Loucy (cell line): ENCODE measurements around the gene SCGB1D2.

Experiments used
- H2AFZ ChIP-seq: fragments of 200-600 bp; sonication (generic); 2 replicates; pipeline ENCODE4 v1.6.0; 2016; ENCODE audit warnings: antibody characterized with exemption, mild to moderate bottlenecking, low read length, moderate library complexity
- H3F3A ChIP-seq: fragments of 200-600 bp; 2 replicates; pipeline ENCODE4 v1.6.0; 2016; ENCODE audit warnings: antibody characterized with exemption, low read depth, mild to moderate bottlenecking
- H3K27me3 ChIP-seq: fragments of 200-600 bp; sonication (generic); 2 replicates; pipeline ENCODE4 v1.6.1; 2014; ENCODE audit warnings: low read length, mild to moderate bottlenecking; ENCODE audit not compliant: insufficient read depth, poor library complexity, severe bottlenecking
- H3K36me3 ChIP-seq: fragments of 200-600 bp; sonication (generic); 2 replicates; pipeline ENCODE4 v1.6.1; 2016; ENCODE audit warnings: low read length; ENCODE audit not compliant: insufficient read depth
- H3K4me1 ChIP-seq: fragments of 200-600 bp; sonication (generic); 2 replicates; pipeline ENCODE4 v1.5.1; 2014; ENCODE audit warnings: low read length, mild to moderate bottlenecking; ENCODE audit not compliant: insufficient read depth, poor library complexity, severe bottlenecking
- H3K4me2 ChIP-seq: fragments of 200-600 bp; sonication (generic); 2 replicates; pipeline ENCODE4 v1.6.0; 2014; ENCODE audit warnings: antibody characterized with exemption, low read length, low read depth, mild to moderate bottlenecking; ENCODE audit not compliant: poor library complexity, severe bottlenecking
- H3K4me3 ChIP-seq: fragments of 200-600 bp; sonication (generic); 2 replicates; pipeline ENCODE4 v1.5.1; 2014; ENCODE audit warnings: low read length, mild to moderate bottlenecking, mixed read lengths; ENCODE audit not compliant: poor library complexity, severe bottlenecking
- H3K79me2 ChIP-seq: fragments of 200-600 bp; sonication (generic); 2 replicates; pipeline ENCODE4 v1.6.1; 2014; ENCODE audit warnings: low read length; ENCODE audit not compliant: insufficient read depth
- H3K9ac ChIP-seq: fragments of 200-600 bp; sonication (generic); 2 replicates; pipeline ENCODE4 v1.6.0; 2014; ENCODE audit warnings: mild to moderate bottlenecking, low read depth, low read length, moderate library complexity; ENCODE audit not compliant: poor library complexity, severe bottlenecking
- H3K9me2 ChIP-seq: fragments of 200-600 bp; sonication (generic); replicated peaks from 2 replicates; pipeline ENCODE4 v1.6.1; 2016; ENCODE audit warnings: low read depth, low read length, mixed read lengths
- H3K9me3 ChIP-seq: fragments of 200-600 bp; sonication (generic); 2 replicates; pipeline ENCODE4 v1.6.1; 2014; ENCODE audit warnings: mild to moderate bottlenecking, antibody characterized with exemption, low read length, low read depth; ENCODE audit not compliant: insufficient read depth
- H4K20me1 ChIP-seq: fragments of 200-600 bp; sonication (generic); 2 replicates; pipeline ENCODE4 v1.6.0; 2014; ENCODE audit warnings: antibody characterized with exemption, low read length, mild to moderate bottlenecking; ENCODE audit not compliant: insufficient read depth, poor library complexity, severe bottlenecking
- EZH2phosphoT487 ChIP-seq: fragments of 200-600 bp; IDR thresholded peaks from 2 replicates; pipeline ENCODE4 v1.6.1; 2018; ENCODE audit warnings: antibody characterized with exemption, mild to moderate bottlenecking, moderate library complexity, borderline replicate concordance
- TF ChIP-seq, protein P1 (sequence below): fragments of 200-600 bp; sonication (generic); conservative IDR thresholded peaks from 2 replicates; pipeline ENCODE4 v1.5.1; 2014; ENCODE audit warnings: mild to moderate bottlenecking, antibody characterized with exemption, low read length

Gene SCGB1D2

DNA sequence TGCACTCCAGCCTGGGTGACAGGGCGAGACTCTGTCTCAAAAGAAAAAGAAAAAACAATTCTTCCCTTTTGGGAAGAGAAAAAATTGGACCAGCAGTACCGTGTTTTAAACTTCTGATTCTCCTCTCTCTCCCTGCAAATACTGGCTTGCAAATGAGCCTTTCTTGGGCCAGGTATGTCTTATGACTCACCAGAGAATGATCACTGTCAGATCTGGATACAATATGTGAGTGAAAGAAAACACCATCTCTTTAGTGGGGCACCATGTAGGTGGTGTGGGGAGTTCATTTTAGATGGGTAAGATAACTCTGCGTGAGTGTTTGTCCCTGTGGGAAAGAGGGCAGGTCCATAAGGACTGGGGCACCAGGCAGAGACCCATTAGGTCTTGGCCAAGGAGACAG lies 25.5 kb downstream of the SCGB1D2 start:
- Histone ChIP-seq H4K20me1 (no peaks in the 10 kb centered on the region), H3K79me2 (no peaks in the 10 kb centered on the region), H3K36me3 (no peaks in the 10 kb centered on the region), H3K4me2 (no peak overlapping the region), H3K9ac (no peak overlapping the region), H3K9me3 (no peaks in the 10 kb centered on the region), H3K4me3 (no peak overlapping the region), H3K27me3 (no peaks in the 10 kb centered on the region), H3F3A (no peaks in the 10 kb centered on the region), H3K4me1 (no peaks in the 10 kb centered on the region), H2AFZ (no peak overlapping the region), H3K9me2 (no peaks in the 10 kb centered on the region)
- TF ChIP-seq, protein P1, sequence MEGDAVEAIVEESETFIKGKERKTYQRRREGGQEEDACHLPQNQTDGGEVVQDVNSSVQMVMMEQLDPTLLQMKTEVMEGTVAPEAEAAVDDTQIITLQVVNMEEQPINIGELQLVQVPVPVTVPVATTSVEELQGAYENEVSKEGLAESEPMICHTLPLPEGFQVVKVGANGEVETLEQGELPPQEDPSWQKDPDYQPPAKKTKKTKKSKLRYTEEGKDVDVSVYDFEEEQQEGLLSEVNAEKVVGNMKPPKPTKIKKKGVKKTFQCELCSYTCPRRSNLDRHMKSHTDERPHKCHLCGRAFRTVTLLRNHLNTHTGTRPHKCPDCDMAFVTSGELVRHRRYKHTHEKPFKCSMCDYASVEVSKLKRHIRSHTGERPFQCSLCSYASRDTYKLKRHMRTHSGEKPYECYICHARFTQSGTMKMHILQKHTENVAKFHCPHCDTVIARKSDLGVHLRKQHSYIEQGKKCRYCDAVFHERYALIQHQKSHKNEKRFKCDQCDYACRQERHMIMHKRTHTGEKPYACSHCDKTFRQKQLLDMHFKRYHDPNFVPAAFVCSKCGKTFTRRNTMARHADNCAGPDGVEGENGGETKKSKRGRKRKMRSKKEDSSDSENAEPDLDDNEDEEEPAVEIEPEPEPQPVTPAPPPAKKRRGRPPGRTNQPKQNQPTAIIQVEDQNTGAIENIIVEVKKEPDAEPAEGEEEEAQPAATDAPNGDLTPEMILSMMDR, result no peak
- TF ChIP-seq EZH2phosphoT487, result no peak

DNA sequence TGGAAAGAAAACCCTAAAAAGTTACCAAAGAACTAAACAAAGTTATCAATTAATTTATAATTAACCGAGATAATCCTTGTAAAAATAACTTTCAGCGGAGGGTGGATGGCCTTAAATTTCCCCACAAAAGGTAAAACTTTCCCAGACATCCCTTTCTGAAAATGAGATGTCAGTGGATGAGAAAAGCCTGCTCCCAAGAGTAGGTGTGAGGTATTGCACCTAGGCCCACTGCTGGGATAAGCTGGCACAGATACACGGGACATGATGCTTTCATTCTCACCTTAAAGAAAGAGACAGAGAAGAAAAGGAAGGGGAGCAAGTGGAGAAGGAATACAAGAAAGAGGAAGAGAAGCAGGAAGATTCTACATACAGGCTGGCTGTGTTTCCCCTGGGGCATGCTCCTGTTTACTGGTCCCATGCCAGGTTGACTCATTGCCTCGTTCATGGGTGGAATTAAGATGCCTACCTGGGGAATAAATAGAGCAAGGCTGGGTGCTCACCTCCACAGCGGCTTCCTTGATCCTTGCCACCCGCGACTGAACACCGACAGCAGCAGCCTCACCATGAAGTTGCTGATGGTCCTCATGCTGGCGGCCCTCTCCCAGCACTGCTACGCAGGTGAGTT lies 27.7 kb downstream of the SCGB1D2 start, which contains the start of gene SCGB2A2:
TSS of gene SCGB2A2 (plus strand) at position 505 of the 625 bp plus-strand sequence. CDS start at position 564, 59 bp downstream.
- Histone ChIP-seq H3K4me1 (no peaks in the 10 kb centered on the region), H4K20me1 (no peaks in the 10 kb centered on the region), H3F3A (no peaks in the 10 kb centered on the region), H3K9ac (no peak within 1 kb of the TSS), H2AFZ (no peak within 1 kb of the TSS), H3K79me2 (no peaks in the 10 kb centered on the region), H3K4me3 (no peak within 1 kb of the TSS), H3K4me2 (no peak within 1 kb of the TSS), H3K36me3 (no peaks in the 10 kb centered on the region), H3K9me2 (no peaks in the 10 kb centered on the region), H3K9me3 (no peaks in the 10 kb centered on the region), H3K27me3 (no peaks in the 10 kb centered on the region)
- TF ChIP-seq EZH2phosphoT487, result no peak
- TF ChIP-seq, protein P1, result peak; percentile 43; the same call in 1 of the 2 replicates

DNA sequence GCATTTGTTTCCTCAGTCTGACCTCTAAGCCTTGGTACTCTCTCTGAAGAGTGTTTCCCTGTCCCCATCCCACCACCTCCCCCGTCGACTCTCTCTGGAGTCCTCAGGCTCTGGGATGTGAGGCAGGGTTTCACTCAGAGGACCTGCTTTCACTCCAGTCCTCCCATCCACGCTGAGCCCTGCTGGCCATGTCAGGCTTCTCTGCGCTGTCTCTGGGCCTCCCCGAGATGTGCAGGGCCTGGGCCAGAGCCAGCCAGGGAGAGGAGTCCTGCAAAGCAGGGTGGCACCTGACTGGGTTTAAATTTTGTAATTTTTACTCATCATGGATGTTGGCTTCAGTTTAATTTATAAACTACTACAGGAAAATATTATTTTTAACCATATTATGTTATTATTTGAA lies 31.2 kb downstream of the SCGB1D2 start:
- Histone ChIP-seq H4K20me1 (no peaks in the 10 kb centered on the region), H3K9ac (no peak overlapping the region), H3K4me2 (no peak overlapping the region), H3K9me2 (no peaks in the 10 kb centered on the region), H3K79me2 (no peaks in the 10 kb centered on the region), H3K4me3 (no peak overlapping the region), H3F3A (no peaks in the 10 kb centered on the region), H3K27me3 (no peaks in the 10 kb centered on the region), H3K4me1 (no peaks in the 10 kb centered on the region), H3K9me3 (no peaks in the 10 kb centered on the region), H3K36me3 (no peaks in the 10 kb centered on the region), H2AFZ (no peak overlapping the region)
- TF ChIP-seq EZH2phosphoT487, result no peak
- TF ChIP-seq, protein P1, result no peak
